HG02840 (cell line): Measurements from ENCODE around the gene LTF.
"Not testable (repeated sequence)": the region's sequence is repeated elsewhere in the genome, so short reads cannot be mapped to it uniquely, and the experiment has no call there.

Source experiments
- ATAC-seq: cut with Tn5 transposase; IDR thresholded peaks from one replicate; pipeline ENCODE4 v1.9.1; 2021; ENCODE audit warnings: mild to moderate bottlenecking, moderate library complexity, moderate number of reproducible peaks; ENCODE audit not compliant: unreplicated experiment, low FRiP score

Gene LTF

DNA sequence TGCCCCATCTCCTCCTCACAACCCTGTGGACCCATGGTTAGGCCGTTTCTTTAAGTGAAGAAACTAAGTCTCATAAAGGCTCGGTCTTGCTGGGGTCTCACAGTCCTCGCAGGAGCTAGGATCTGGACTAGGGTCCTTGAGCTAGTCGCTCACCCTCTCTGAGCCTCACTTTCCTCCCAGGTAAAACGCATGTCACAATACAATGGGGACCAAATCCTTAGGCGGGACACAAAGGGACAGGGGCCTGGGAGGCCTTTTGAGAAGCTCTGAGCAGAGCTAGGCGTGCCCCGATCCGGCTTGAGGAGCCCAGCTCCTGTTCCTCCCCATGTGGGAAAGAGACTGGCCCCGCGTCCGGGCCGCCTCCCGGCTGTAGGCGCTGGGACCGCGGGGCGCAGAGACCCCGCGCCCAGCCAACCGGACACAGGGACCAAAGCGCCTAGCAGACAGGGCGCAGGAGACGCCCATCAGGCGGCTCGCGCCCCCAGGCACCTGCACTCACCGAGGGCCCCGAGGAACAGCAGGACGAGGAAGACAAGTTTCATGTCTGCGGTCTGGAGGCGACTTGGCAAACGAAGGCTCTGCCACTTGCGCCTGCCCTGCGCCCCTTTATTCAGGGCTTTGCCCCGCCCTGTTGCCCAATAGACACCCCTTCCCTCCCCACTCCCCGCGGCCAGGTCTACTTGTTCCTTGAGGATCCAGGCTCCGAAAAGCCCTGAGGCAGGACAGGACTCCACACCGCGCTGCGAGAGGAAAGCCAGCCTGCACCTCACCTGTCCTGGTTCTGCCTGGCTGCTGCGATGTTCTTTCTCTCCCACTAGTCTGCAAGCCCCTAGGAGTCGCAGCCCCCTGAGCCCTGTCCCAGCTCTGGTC is at the start of gene LTF:
Gene LTF, minus strand, starts transcription at position 580 of the 870 bp plus-strand sequence. Its CDS starts 38 bp downstream, at position 542.
- no peak for ATAC-seq

DNA sequence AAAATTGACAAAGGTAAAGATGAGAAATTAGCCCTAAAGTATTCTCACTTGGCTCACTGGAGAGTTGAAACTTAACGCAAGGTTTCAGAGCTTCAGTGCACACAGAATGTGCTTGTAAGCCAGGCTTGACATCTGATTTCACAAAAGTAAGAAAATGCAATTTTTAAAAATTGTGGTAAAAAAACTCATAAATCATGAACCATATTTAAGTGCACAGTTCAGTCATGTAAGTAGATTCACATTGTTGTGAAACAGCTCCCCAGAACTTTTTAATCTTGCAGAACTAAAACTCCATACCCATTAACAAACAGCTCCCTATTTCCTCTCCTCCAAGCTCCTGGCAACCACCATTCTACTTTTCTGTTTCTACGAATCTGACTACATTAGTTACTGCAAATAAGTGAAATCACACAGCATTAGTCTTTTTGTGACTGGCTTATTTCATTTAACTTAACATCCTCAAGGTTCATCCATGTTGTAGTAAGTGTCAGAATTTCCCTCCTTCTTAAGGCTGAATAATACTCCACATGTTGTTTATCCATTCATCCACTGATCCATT is 47.6 kb upstream of the LTF start:
- ATAC-seq, result no peak

DNA sequence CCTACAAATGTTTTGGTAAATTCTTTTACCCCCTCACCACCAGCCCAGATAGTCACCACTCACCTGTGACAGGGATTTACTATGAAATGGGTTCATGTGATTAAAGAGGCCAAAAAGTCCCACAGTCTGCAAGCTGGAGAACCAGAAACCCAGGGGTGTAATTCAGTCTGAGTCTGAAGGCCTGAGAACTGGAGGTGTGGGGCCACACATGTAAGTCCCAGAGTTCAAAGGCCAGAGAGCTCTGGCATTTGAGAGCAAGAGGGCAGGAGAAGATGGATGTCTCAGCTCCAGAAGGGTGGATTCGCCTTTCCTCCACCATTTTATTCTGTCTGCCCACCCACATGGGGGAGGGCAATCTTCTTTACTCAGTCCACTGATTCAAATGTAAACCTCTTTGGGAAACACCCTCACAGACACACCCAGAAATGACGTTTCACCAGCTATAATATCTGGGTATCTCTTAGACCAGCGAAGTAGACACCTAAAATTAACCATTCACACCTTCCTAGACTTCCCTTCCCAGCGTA is 45.0 kb upstream of the LTF start:
- ATAC-seq, result no peak

DNA sequence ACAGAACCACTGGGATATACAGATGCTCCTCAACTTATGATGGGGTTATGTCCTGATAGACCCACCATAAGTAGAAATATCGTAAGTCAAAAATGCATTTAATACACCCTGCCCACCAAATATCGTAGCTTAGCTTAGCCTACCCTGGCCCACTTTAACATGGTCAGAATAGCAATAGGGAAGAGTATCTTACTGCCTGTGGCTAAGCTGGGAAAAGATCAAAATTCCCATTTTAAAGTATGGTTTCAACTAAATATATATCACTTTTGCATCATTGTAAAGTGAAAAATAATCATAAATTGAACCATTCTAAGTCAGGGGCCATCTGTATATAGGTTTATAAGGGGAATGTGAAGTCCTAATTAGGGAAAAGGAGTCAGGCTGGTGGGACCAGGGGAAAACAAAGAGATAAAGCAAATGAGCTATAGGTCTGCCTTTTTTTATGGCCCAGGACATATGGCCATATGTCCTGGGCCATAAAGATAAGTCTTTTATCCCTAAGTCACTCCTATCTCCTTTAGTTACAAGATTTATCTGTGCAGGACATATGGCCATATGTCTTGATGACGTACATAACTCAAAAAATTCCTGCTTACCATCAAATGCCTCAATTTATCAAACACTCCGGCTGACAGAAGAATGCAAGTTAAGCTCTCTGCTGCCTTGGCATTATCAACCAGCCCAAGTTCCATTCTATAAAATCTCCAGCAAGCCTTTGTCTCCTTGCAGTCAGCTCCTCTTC is 44.3 kb upstream of the LTF start:
- no peak for ATAC-seq

DNA sequence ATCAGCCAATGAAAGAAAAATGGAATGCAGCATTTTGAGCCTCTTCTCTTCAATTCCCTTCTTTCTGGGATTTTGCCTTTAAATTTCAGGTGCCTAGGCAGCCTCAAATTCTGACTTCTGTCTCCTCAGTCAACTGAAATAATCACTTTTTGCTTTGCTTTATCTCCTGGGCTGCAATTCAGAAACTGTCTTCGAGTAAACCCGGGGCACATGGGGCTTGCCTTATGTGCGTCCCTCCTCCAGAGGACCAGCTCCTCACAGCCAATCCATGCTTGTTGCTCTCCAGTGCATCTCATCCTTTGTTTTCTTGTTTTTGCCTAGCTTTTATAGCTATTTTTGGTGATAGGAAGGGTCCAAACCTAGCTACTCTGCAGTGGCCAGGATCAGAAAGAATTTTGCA is 41.8 kb upstream of the LTF start:
- no peak for ATAC-seq

DNA sequence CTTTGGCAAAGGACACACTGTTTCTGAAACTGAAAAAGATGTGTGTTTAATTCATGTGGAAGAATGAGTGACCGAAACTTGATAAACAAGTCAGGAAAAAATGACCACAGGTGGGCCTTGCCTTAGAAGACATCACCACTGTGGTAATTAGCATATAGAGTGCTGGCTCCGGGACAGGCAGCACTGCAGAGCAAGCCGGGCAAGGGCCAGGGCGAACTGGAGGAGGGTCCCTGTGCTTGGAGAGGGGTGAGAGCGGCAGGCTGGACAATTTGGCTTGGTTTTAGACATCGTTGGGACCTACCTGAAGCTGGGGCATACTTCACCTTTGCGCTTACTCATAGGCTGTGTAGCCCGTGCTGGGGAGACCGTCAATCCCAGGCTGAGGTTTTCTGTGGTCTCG is 41.2 kb upstream of the LTF start:
- no peak for ATAC-seq

DNA sequence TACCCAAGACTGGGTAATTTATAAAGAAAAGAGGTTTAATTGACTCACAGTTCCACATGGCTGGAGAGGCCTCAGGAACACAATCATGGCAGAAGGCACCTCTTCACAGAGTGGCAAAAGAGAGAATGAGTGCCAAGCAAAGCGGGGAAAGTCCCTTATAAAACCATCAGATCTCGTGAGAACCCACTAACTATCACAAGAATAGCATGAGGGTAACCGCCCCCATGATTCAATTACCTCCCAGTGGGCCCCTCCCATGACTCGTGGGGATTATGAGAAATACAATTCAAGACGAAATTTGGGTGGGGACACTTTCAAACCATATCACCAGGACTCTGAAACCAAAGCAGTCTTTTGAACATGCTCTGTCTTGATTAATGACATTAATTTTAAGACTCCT is 40.1 kb upstream of the LTF start:
- ATAC-seq, result no peak

DNA sequence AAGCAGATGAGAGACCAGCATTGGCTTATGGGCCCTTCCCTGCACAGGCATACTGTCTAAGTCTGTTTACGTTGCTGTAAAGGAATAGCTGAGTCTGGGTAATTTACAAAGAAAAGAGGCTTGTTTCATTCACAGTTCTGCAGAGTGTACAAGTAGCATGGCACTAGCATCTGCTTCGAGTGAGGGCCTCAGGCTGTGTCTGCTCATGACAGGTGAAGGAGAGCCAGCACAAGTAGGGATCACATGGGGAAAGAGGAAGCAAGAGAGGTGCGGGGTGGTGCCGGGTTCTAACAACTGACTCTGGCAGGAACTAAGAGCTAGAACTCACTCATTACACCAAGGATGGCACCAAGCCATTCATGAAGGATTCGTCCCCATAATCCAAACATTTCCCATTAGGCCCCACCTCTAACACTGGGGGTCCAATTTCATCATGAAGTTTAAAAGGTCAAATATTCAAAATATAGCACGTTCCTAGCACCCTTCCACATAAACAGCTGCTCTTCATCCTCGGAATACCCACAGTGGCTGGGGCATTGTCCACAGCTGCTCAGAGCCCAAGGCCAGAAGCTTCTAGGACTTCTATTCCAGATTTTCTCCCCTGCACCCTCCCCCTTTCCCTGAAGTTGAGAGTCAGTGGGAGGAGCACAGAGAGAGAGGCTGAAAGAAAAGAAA is 38.6 kb upstream of the LTF start:
- ATAC-seq, result no peak

DNA sequence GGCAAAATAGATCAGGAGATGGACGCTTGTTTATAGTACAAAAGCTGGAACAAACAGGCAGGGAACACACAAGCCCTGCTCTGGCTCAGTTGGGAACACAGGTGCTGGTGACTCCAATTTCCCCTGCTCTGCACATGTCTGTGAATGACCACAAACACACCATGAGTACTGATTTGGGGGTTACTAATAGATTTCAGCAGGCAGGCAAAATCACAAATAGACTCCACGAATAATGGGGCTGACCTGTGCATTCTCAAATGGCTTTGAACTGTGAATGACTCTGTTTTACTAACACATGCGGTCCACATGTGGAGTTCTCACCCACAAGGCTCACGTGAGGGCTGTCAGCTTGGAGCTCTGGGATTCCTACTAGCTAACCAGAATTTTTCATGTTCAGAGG is 37.0 kb upstream of the LTF start:
- no peak for ATAC-seq

DNA sequence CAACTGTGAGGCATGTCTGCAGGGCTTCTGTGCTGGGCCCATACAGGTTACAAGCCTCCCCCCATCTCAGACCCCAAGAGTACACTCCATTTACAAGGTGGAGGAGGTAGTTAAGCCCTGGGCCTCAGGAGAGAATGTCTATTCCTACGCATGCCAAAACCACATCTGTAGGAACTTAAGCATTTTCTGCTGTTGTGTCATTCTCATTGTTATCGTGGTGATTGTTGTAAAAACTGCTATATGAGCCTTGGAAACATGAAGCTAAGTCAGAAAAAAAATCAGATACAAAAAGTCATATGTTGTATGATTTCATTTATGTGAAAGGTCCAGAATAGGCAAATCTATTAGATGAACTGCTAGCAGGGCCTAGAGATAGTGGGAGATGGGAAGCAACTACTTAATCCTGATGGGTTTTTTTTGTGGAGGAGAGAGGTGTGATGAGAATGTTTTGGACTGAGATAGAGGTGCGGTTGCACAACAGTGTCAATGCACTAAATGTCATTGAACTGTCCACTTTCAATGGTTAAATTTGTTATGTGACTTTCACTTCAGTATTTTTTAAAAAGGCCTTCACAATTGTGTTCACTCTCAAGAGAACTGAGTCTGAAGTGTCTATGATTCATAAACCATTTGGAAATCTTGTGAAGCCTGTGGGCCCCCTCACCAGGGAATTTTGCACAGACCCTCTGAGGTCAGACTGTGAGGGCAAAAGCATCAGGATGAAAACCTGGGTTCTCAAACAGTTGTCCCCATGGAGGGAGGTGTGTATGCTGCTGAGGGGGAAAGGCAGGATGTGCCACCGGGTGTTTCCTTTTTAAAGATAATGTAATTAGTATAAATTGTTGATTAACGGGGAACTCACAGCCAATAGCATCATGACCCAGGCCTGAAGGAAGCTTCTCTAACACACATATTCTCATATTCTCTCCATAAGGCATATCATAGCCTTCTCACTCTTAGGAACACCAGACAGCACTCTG is 36.2 kb upstream of the LTF start:
- no peak for ATAC-seq

DNA sequence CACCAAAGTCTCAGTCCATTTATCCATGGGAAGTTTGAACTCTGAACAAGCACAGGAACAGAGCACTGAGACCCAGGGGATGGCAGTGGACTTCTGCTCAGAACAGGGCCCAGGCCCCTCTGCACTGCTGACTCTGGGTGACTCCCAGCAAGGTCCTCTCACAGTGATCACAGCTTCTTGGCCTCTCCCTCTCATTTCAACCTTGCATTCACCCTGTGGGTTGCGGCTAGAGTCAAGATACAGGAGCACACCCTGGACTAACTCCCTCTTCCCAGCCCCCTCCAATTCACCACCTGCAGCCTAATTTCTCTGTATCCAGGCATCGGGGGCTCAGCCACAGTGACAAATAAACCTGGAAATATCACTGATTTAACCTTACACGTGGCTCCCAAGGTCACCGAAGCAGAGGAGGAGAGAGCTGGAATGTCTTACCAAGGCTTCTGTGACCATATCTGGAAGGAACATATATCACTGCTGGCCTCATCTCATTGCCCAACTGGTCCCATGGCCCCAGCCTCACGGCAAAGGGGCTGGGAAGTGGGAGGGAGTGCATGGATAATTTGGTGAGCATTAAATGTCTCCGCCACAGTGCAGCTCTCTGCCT is 34.3 kb upstream of the LTF start:
- ATAC-seq, result no peak

DNA sequence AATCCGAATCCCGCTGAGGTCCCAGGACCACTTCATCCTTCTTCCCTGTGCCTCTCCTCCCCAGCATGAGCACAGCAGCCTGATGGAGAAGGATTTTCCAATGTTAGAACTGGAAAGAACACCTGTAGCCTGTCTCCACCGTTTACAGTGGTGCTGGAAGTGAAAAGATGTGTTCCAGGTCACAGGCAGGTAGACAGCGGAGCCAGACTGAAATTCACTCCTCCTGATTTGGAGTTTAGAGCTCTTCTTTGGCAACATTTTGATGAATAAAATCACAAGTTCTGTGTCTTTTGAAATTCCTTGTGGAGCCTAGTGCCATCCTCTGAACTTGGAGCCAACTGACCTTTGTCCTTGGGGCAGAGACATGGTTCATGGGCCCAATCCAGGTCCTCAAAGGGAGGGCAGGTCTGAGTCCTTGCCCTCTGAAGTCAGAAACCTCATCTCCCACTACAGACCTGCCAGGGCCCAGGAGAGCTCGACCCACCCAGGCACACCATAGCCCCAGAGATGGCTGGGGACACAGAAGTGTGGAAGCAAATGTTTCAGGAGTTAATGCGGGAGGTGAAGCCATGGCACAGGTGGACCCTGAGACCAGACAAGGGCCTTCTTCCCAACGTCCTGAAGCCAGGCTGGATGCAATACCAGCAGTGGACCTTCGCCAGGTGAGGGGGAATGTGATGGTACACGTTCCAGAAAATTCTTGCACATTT is 33.0 kb upstream of the LTF start, which contains the start of gene RTP3:
Gene RTP3, plus strand, starts transcription at position 421 of the 710 bp plus-strand sequence. Its CDS starts 87 bp downstream, at position 508.
- no peak for ATAC-seq

DNA sequence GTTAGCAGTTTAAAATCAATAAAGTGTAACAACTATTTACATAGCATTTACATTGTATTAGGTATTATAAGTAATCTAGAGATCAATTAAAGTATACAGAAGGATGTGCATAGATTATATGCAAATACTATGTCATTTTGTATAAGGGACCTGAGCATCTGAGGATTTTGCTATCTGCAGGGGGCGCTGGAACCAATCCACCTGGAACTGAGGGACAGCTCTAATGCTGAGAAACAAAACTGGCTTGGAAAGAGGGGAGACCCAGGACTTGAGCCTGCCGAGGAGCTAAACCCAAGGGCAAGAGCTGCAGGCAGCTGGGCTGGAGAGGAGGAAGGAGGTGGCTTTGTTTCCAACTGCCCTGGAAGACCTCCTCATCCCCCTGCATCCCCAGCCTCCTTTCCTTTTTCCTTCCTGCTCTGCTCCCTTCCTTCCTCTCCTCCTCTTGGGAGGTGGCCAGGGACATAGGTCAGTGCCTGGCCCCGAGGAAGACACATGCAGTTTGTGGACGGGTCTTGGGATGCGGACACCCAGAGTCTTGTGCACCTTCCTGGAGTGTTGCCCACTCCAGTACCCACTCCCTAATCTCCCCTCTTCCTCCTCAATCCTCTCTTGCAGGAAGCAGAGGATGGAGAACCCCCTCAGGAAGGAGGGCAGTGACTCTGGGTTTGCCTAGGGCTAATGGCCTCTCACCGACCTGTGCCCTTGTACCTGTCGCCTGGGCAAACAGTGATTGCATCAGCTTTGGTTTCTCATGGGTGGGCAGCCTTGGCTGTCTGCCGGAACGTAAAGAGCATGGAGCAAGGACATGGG is 32.2 kb upstream of the LTF start:
- no peak for ATAC-seq

DNA sequence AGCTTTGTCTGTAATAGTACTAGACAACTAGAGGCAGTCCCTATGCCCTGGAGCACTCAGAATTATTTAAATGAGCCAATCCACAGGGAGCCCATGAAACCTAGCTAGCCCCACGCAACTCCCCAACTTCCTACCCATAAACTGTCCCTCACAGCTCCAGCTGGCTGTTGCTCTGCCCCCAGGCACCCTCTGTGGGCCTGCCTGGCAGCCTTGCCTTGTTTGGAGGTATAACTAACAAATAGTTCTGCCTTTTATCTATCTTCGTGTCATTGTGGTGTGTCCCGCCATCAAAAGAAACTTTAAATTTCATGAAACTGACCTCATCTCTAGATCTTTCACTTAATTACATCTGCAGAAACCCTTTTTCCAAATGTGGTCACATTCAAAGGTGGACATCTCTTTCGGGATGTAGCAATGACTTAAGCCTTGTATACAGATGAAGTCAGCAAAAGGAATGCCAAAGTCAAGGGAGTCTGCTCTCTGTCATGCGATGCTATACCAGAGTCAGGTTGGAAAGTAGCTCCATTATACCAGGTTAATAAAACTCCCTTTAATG is 31.3 kb upstream of the LTF start:
- no peak for ATAC-seq

DNA sequence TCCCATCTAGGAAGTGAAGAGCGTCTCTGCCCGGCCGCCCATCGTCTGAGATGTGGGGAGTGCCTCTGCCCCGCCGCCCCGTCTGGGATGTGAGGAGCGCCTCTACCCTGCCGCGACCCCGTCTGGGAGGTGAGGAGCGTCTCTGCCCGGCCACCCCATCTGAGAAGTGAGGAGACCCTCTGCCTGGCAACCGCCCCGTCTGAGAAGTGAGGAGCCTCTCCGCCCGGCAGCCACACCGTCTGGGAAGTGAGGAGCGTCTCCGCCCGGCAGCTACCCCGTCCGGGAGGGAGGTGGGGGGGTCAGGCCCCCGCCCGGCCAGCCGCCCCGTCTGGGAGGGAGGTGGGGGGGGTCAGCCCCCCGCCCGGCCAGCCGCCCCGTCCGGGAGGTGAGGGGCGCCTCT is 29.8 kb upstream of the LTF start:
- ATAC-seq, result not testable (repeated sequence)

DNA sequence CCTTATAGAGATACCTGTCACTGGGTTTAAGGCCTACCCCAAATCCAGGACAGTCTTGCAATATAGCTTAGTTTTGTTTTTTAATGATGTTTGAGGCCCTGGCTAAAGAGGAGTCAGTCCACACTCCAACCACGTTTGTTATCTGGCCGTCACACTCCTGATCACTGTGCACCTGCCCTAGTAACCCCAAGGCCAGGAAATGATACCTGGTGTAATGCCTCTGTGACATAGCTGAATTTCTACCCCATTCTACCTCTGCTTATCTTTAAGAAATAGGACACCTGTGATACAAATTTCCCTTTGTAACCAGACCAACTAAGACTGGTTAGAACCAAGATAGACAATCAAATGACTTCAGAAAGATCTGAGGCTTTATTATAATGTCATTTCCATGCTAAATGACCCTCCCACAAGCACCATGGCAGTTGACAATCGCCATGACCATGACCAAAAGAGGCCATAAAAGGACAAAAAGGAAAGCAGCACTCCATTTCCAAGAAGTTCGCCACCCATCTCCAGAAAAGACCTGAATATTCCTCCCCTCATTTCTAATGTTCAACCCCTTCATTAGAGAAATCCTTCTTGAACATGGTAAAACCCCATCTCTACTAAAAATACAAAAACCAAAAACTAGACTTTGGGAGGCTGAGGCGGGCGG is 28.3 kb upstream of the LTF start:
- ATAC-seq, result no peak
